H1 (cell line): ENCODE results near the gene GTPBP6. TPM values are rescaled to one million over a fixed set of nuclear protein-coding genes. Genes with fewer than 3 reads are reported as not detected.

Experiments
- BCL11A ChIP-seq, 2 experiments: IDR thresholded peaks; one replicate each; pipeline ENCODE4 v1.6.1; 2011; ENCODE audit warnings: low read depth in 2 of 2, low read length in 2 of 2, mild to moderate bottlenecking in 2 of 2
- FOSL1 ChIP-seq: IDR thresholded peaks from 2 replicates; pipeline ENCODE4 v1.6.1; 2011; ENCODE audit warnings: mild to moderate bottlenecking, low read depth, low read length, moderate library complexity; ENCODE audit not compliant: insufficient read depth
- GABPA ChIP-seq: IDR thresholded peaks from 2 replicates; pipeline ENCODE4 v1.6.1; 2011; ENCODE audit warnings: mild to moderate bottlenecking, low read length, moderate library complexity, borderline replicate concordance; ENCODE audit not compliant: insufficient read depth
- HDAC6 ChIP-seq: IDR thresholded peaks from one replicate; pipeline ENCODE4 v1.7.1; 2012; ENCODE audit warnings: low read depth, mild to moderate bottlenecking, inconsistent platforms, low read length, moderate library complexity
- polyA plus RNA-seq, 7 experiments: library from polyadenylated mRNA; depleted of rRNA in 3 of 7; stranded (reverse) in 5 of 7; unstranded in 2 of 7; fragments of >200 nt in 5 of 7; fragments of 200-250 nt in 2 of 7; gene quantifications; 1 replicate in 5 of 7; 2 replicates in 1 of 7; 4 replicates in 1 of 7; pipeline versions ENCODE4 v1.2.1 to v1.2.3, GENCODE V29; 2011 to 2013; ENCODE audit warnings: missing spikeins in 2 of 7, mixed read lengths in 2 of 7
- total RNA-seq: library from RNA; stranded (reverse); fragmentation: NEBNext Ultra II Directional; extraction: Animal tissue kit (Norgen Biotek cat#: 25700); gene quantifications from 2 replicates; pipeline ENCODE4 v1.2.1, GENCODE V29; 2021
- TF ChIP-seq, protein P1 (sequence below), 3 experiments: IDR thresholded peaks; 1 replicate in 2 of 3; 2 replicates in 1 of 3; pipeline versions ENCODE4 v1.5.1 to v1.6.1; 2011; ENCODE audit warnings: low read length in 3 of 3, mild to moderate bottlenecking in 3 of 3, inconsistent platforms in 2 of 3, low read depth in 1 of 3, moderate library complexity in 1 of 3; ENCODE audit not compliant: insufficient read depth in 1 of 3; ENCODE audit errors: control extremely low read depth in 1 of 3

GTPBP6 gene
- total and polyA plus RNA-seq, 2 of the 8 experiments (the other 6 are each of a cell fraction or from before 2014, with no cell fraction given): 33.9 to 57.1 TPM

DNA sequence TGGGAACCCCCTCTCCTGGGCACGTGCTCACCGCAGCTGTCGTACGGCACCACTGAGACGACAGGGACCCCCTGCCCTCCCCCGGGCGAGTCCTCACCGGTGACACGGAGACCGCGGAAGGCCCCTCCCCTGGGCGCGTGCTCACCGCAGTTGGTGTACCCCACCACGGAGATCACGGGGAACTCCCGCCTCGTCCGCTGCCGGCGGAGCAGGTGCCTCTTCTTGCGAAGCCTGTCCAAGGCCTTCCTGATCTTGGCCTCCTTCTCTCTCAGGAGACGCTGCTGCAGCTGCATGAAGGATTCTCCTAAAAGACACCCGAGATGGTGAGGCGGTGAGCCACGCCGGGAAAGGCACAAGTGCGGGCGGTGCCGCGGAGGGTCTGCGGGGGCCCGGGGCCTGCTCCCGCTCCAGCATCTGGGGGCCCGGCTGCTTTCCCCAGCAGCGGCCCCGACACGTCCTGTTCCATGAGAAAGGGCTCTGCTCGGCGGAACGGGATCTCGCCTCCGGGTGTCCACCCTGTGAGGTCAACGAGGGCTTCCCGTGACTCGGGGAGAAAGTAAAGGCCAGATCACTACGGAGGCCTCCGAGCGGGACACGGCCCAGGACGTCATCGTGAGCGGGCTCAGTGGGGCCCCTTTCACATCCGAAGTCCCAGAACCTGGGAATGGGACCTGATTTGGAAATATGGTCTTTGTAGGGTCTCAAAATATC is 5.8 kb downstream of the GTPBP6 start (continued):
- TF ChIP-seq, protein P1, sequence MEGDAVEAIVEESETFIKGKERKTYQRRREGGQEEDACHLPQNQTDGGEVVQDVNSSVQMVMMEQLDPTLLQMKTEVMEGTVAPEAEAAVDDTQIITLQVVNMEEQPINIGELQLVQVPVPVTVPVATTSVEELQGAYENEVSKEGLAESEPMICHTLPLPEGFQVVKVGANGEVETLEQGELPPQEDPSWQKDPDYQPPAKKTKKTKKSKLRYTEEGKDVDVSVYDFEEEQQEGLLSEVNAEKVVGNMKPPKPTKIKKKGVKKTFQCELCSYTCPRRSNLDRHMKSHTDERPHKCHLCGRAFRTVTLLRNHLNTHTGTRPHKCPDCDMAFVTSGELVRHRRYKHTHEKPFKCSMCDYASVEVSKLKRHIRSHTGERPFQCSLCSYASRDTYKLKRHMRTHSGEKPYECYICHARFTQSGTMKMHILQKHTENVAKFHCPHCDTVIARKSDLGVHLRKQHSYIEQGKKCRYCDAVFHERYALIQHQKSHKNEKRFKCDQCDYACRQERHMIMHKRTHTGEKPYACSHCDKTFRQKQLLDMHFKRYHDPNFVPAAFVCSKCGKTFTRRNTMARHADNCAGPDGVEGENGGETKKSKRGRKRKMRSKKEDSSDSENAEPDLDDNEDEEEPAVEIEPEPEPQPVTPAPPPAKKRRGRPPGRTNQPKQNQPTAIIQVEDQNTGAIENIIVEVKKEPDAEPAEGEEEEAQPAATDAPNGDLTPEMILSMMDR (IDR thresholded peaks at IDR 0.05; ENCODE audit: control extremely low read depth in 1 of 3, insufficient read depth in 1 of 3, low read depth in 1 of 3, low read length in 3 of 3): no peak
- no peak for TF ChIP-seq GABPA
- TF ChIP-seq BCL11A (IDR thresholded peaks at IDR 0.05; ENCODE audit: low read depth in 2 of 2, low read length in 2 of 2): no peak
- no peak for TF ChIP-seq HDAC6
- no peak for TF ChIP-seq FOSL1
